B cell (primary cell): ENCODE results near the gene MYO16.

Source experiments
- CTCF ChIP-seq: fragments of 200-600 bp; IDR thresholded peaks from one replicate; pipeline ENCODE4 v1.8.0; 2022; ENCODE audit warnings: antibody characterized with exemption, mild to moderate bottlenecking
- EZH2 ChIP-seq: IDR thresholded peaks from 2 replicates; pipeline ENCODE4 v1.6.1; 2012; ENCODE audit warnings: borderline replicate concordance, low read depth, mild to moderate bottlenecking, moderate library complexity, low read length; ENCODE audit not compliant: insufficient read depth, poor library complexity, severe bottlenecking

GRCh38 chr13:109130093-109130835 lies 500.9 kb downstream of the MYO16 start:
- TF ChIP-seq CTCF: no peak
- no peak for TF ChIP-seq EZH2
